Lower lobe of right lung (tissue), 2 donors: Measurements from ENCODE around the gene PGM2. TPM values are rescaled to one million over a fixed set of nuclear protein-coding genes. Genes with fewer than 3 reads are reported as not detected.

Source experiments
- ATAC-seq, 2 donors: fragments of 200-7000 bp; cut with Tn5 transposase; one replicate each; pipeline ENCODE4 v1.9.1; 2020 to 2022; ENCODE audit warnings: mild to moderate bottlenecking in 2 of 2, moderate library complexity in 2 of 2
- DNase-seq: peaks from one replicate; pipeline ENCODE4 v3.0.0-alpha.2; 2020
- H3K27ac ChIP-seq: fragments of 200-600 bp; one replicate; pipeline ENCODE4 v1.8.0; 2022
- H3K27me3 ChIP-seq: fragments of 200-600 bp; one replicate; pipeline ENCODE4 v1.8.0; 2022; ENCODE audit warnings: low read depth
- H3K36me3 ChIP-seq: fragments of 200-600 bp; one replicate; pipeline ENCODE4 v1.8.0; 2022; ENCODE audit warnings: mild to moderate bottlenecking
- H3K4me1 ChIP-seq: fragments of 200-600 bp; one replicate; pipeline ENCODE4 v1.8.0; 2022
- H3K4me3 ChIP-seq: fragments of 200-600 bp; one replicate; pipeline ENCODE4 v1.8.0; 2022; ENCODE audit warnings: mild to moderate bottlenecking
- H3K9me3 ChIP-seq: fragments of 200-600 bp; one replicate; pipeline ENCODE4 v1.8.0; 2022
- CTCF ChIP-seq: fragments of 200-600 bp; IDR thresholded peaks from one replicate; pipeline ENCODE4 v1.8.0; 2022; ENCODE audit warnings: antibody characterized with exemption, mild to moderate bottlenecking
- intact Hi-C: fragments of 100-400 bp; cut with DNase I; formaldehyde crosslinking; loops from one replicate; pipeline ENCODE4 v1.11.0; 2022
- total RNA-seq: library from RNA; stranded (reverse); fragmentation: NEBNext Ultra II Directional; extraction: Animal tissue kit (Norgen Biotek cat#: 25700); gene quantifications from one replicate; pipeline ENCODE4 v1.2.1, GENCODE V29; 2021
- donor health status: DM: no; HTN: yes; CAD: no; lungs with severe emphysema.

The PGM2 gene
- total RNA-seq, 1 donor from 2014 or later: 28.7 TPM

- Histone ChIP-seq H3K9me3 (no peaks in the 10 kb centered on the region), H3K36me3 (no peaks in the 10 kb centered on the region), H3K4me3 (no peak overlapping the region), H3K4me1 (no peaks in the 10 kb centered on the region), H3K27ac (no peak overlapping the region), H3K27me3 (no peaks in the 10 kb centered on the region)
- intact Hi-C loops: no loop called here
- TF ChIP-seq CTCF: no peak
- no peak for DNase-seq
- peak in 1 of 2 donors; percentile 13 for ATAC-seq
Measured at GRCh38 chr4:37797374-37797773, 29.1 kb upstream of the PGM2 start.

- no peaks in the 10 kb centered on the region for H3K9me3 ChIP-seq
- no peaks in the 10 kb centered on the region for H3K27me3 ChIP-seq
- no peaks in the 10 kb centered on the region for H3K4me1 ChIP-seq
- H3K27ac ChIP-seq: no peak overlapping the region
- H3K4me3 ChIP-seq: no peak overlapping the region
- ATAC-seq (no peak), DNase-seq (no peak)
- TF ChIP-seq CTCF: no peak
- no peaks in the 10 kb centered on the region for H3K36me3 ChIP-seq
- intact Hi-C loops: no loop called here
Measured at GRCh38 chr4:37797923-37798322, 28.6 kb upstream of the PGM2 start.

- Histone ChIP-seq H3K27me3 (no peaks in the 10 kb centered on the region), H3K36me3 (no peaks in the 10 kb centered on the region), H3K27ac (no peak overlapping the region), H3K9me3 (no peaks in the 10 kb centered on the region), H3K4me1 (no peaks in the 10 kb centered on the region), H3K4me3 (no peak overlapping the region)
- DNase-seq (no peak), ATAC-seq (no peak)
- intact Hi-C loops: no loop called here
- TF ChIP-seq CTCF: no peak
Measured at GRCh38 chr4:37798616-37799015, 27.9 kb upstream of the PGM2 start.

DNA sequence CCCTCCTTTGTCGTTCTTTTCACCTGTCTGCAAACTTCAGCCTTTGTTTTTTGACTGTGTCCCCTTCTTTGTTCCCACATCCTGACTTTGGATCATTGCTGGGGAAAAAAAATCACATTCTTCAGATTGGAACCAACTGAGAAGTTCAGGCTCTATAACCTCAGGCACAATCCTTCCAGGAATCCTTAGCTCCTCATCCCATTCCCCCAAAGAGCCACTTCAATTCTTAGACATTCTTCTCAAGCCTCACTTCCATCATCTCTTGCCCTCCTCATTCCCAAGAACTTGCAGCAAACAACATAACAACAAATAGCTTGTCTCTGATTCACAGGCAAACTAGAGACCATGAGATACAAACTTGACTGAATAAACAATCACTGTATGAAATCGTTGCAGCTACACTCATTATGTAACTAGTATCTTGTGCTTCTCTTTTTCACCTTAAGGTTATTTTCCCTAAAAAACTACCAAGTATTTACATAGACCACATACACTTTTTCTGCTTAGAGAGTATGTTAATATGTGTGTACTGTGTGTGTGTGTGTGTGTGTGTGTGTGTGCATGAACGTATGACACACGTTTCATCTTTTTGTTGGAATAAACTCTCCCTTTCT lies 26.4 kb upstream of the PGM2 start:
- no peak for DNase-seq
- intact Hi-C loops: no loop called here
- H3K27me3 ChIP-seq: no peaks in the 10 kb centered on the region
- ATAC-seq: no peak
- H3K9me3 ChIP-seq: no peaks in the 10 kb centered on the region
- TF ChIP-seq CTCF: no peak
- H3K36me3 ChIP-seq: no peaks in the 10 kb centered on the region
- no peak overlapping the region for H3K27ac ChIP-seq
- H3K4me3 ChIP-seq: no peak overlapping the region
- H3K4me1 ChIP-seq: no peaks in the 10 kb centered on the region

DNA sequence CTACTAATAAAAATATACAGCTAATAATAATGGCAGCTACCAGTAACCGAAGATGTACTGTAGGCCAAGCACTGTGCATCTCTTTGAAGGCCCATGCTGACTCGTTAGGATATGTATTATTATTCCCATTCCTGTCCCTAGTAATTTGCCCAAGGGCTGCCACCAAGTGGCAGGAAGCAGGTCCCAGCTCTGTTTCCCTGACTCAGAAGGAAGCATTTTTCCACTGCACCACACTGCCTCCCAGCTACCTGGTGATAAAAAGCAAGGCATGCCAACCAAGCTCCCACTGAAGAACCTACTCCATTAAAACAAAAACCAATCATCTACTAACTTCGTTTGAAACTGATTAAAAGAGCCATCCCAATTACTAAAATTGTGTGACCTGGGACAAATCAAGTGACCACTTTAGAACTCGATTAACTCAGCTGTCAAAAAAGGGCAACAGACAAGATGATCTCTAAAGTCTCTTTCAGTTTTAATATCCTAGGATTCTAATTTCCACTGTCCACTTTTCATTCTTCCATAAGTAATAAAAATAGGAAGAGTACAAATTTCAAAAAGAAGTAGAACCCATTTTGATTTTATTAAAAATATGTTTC lies 24.3 kb upstream of the PGM2 start:
- DNase-seq: peak; percentile 60
- TF ChIP-seq CTCF: peak; percentile 66
- H3K4me3 ChIP-seq: no peak overlapping the region
- intact Hi-C loops: no loop called here
- no peaks in the 10 kb centered on the region for H3K9me3 ChIP-seq
- H3K36me3 ChIP-seq: no peaks in the 10 kb centered on the region
- no peak overlapping the region for H3K27ac ChIP-seq
- no peaks in the 10 kb centered on the region for H3K4me1 ChIP-seq
- no peaks in the 10 kb centered on the region for H3K27me3 ChIP-seq
- ATAC-seq: peak; percentile 91 to 92
